Mesothelial cell of epicardium (in vitro differentiated cells): ENCODE data around the gene RASGRP1. TPM values are rescaled to one million over a fixed set of nuclear protein-coding genes. Genes with fewer than 3 reads are reported as not detected.
A peak's percentile ranks its signal among the peaks of the same experiment; 100 is the strongest.

Source experiments
- DNase-seq, 2 experiments: peaks; one replicate each; pipeline ENCODE4 v3.0.0; 2021; ENCODE audit warnings: low spot score in 2 of 2; ENCODE audit not compliant: unreplicated experiment in 2 of 2
- H3K27ac Mint-ChIP-seq: 2 replicates; pipeline ENCODE4 v1.8.0; 2021; ENCODE audit warnings: mixed read lengths
- H3K27me3 Mint-ChIP-seq: 2 replicates; pipeline ENCODE4 v1.8.0; 2021; ENCODE audit warnings: low read depth, mixed read lengths
- H3K36me3 Mint-ChIP-seq: 2 replicates; pipeline ENCODE4 v1.8.0; 2021; ENCODE audit warnings: mixed read lengths
- H3K4me1 Mint-ChIP-seq: 2 replicates; pipeline ENCODE4 v1.8.0; 2021; ENCODE audit warnings: mixed read lengths
- H3K4me3 Mint-ChIP-seq: 2 replicates; pipeline ENCODE4 v1.8.0; 2021; ENCODE audit warnings: mild to moderate bottlenecking, moderate library complexity, mixed read lengths
- H3K9me3 Mint-ChIP-seq: 2 replicates; pipeline ENCODE4 v1.8.0; 2021; ENCODE audit warnings: mixed read lengths
- total RNA-seq: library from RNA; stranded (reverse); gene quantifications from 3 replicates; pipeline ENCODE4 v1.2.1, GENCODE V29; 2021
- TF ChIP-seq, protein P1 (sequence below): fragments of 200-600 bp; sonication (generic); IDR thresholded peaks from one replicate; pipeline ENCODE4 v1.5.0; 2021; ENCODE audit warnings: antibody characterized with exemption; ENCODE audit not compliant: unreplicated experiment

RASGRP1 gene
- total RNA-seq, 1 donor from 2014 or later: 4.4 TPM

DNA sequence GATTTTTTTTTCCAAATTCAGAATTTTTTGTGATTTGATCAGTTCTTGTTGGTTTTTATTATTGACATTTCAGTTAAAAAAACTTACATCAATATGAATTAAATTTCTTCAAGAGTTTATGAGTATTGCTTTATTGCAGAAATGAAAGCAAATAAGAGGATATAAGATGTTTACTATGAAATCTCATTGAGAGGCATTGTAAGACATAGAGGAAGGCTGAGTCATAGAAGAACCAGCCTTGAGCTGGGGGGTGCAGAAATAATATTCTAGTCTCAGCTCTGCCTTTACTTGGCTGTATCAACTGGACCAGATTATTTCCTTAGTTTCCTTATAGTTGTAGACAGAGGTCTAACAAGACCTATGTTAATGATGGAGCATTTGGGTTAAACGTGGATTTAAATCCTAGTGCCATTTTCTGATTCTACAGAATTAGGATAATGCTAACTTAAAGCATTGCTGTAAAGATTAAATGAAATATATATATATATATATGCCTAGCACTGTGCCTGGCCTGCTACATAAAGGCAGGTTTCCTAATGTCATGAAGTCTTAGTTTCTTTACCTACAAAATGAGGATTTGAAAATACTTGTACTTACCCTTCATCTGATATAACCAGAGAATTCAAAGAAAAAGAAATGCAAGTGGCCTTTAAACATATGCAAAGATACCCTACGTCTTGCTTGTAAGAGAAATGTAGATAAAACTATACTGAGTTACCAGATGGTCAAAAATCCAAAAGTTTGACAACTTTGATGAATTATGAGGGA lies 103.4 kb downstream of the RASGRP1 start:
- DNase-seq: no peak
- Mint-ChIP-seq H3K27me3 (no peaks in the 10 kb centered on the region), H3K4me1 (no peaks in the 10 kb centered on the region), H3K9me3 (no peaks in the 10 kb centered on the region), H3K27ac (no peak overlapping the region), H3K36me3 (peaks cover 3% of the 10 kb centered on the region), H3K4me3 (no peak overlapping the region)
- TF ChIP-seq, protein P1, sequence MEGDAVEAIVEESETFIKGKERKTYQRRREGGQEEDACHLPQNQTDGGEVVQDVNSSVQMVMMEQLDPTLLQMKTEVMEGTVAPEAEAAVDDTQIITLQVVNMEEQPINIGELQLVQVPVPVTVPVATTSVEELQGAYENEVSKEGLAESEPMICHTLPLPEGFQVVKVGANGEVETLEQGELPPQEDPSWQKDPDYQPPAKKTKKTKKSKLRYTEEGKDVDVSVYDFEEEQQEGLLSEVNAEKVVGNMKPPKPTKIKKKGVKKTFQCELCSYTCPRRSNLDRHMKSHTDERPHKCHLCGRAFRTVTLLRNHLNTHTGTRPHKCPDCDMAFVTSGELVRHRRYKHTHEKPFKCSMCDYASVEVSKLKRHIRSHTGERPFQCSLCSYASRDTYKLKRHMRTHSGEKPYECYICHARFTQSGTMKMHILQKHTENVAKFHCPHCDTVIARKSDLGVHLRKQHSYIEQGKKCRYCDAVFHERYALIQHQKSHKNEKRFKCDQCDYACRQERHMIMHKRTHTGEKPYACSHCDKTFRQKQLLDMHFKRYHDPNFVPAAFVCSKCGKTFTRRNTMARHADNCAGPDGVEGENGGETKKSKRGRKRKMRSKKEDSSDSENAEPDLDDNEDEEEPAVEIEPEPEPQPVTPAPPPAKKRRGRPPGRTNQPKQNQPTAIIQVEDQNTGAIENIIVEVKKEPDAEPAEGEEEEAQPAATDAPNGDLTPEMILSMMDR: no peak

DNA sequence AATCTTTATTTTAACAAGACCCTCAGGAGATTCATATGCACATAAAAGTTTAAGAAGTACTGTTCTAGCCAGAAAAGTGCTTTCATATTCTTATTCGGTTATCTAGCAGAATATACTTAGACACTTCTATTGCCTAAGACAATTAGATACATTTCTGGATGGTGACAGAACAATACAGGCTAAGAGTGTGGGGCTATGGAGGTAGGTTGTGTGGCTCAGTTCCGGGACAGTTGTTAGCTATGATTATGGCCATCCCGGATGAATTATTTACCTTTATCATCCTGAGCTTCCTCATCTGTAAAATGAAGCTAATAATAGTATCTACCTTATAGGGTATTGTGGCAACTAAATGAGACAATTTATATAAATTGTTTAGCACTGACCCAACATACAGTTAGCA lies 104.1 kb downstream of the RASGRP1 start:
- H3K4me1 Mint-ChIP-seq: peaks cover 4% of the 10 kb centered on the region
- H3K4me3 Mint-ChIP-seq: no peak overlapping the region
- H3K27ac Mint-ChIP-seq: no peak overlapping the region
- peaks cover 3% of the 10 kb centered on the region for H3K36me3 Mint-ChIP-seq
- TF ChIP-seq, protein P1: no peak
- no peak for DNase-seq
- no peaks in the 10 kb centered on the region for H3K27me3 Mint-ChIP-seq
- no peaks in the 10 kb centered on the region for H3K9me3 Mint-ChIP-seq

DNA sequence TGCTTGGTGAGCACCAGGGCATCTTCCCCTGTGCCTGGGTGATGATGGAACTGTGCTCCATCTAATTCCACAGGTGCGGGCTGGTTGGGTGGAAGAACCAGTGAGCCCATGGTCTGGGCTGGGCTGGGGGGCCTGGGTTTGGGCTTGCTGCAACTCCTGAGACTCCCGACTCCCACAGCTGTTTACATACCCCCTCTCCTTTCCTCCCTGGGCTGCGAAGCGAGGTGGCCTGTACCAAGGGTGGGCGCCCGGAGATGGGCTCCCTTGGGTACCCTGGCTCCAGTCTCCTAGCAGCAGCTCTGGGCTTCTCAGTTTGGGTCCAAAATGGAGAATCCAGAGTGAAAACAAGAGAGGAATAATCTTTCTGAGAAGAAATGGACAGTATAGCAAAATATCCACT lies 105.1 kb downstream of the RASGRP1 start:
- Mint-ChIP-seq H3K9me3 (no peaks in the 10 kb centered on the region), H3K4me1 (peaks cover 11% of the 10 kb centered on the region), H3K27ac (no peak overlapping the region)

DNA sequence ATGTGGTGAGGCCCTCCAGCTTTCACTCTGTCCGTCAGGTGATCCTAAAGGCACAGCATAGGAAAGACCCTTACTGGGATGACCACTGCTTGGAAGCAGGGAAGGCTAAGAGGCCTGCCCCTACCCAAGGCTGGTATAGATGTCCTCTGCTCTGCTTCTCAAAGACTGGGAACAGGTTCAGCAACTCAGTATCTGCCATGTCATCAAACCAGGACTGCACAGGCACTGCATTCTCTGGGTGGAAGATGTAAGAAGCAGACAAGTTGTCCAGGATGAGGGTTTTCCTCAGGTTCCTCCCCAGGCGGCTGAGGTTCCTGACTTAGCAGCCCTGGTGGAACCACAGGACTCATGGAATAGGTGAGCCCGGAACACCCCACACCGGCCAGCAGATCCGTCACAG lies 106.0 kb downstream of the RASGRP1 start:
- Mint-ChIP-seq H3K27ac (no peak overlapping the region), H3K27me3 (no peaks in the 10 kb centered on the region), H3K9me3 (no peaks in the 10 kb centered on the region), H3K36me3 (peaks cover 3% of the 10 kb centered on the region), H3K4me3 (no peak overlapping the region), H3K4me1 (peaks cover 11% of the 10 kb centered on the region)
- DNase-seq: no peak
- TF ChIP-seq, protein P1: no peak

More for the DNA sequence above, 105.1 kb downstream of the RASGRP1 start:
- no peaks in the 10 kb centered on the region for H3K27me3 Mint-ChIP-seq
- TF ChIP-seq, protein P1: no peak
- no peak overlapping the region for H3K4me3 Mint-ChIP-seq
- no peak for DNase-seq
- H3K36me3 Mint-ChIP-seq: peaks cover 3% of the 10 kb centered on the region

DNA sequence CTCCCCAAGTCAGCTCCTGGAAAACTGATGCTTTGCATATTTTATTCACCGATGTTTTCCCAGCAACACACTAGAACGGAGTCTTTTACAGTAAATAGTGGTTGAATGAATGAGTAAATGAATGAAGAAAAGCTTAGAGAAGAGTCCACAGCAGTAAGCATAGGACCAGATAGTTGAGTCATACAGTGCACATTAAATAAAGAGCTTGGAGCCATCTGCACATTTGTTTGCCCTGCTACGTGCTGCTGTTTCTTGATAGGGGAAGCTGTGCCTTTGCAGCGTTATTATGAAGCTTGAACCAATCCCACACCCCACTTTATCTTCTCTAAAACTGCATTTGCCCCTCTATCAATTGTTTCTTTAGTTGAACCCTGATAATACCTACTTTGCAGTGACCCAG lies 109.5 kb downstream of the RASGRP1 start:
- peak overlapping the region; percentile 97 for H3K4me3 Mint-ChIP-seq
- peaks cover 11% of the 10 kb centered on the region for H3K4me1 Mint-ChIP-seq
- TF ChIP-seq, protein P1: no peak
- peaks cover 11% of the 10 kb centered on the region for H3K27me3 Mint-ChIP-seq
- DNase-seq: no peak
- H3K9me3 Mint-ChIP-seq: no peaks in the 10 kb centered on the region
- H3K36me3 Mint-ChIP-seq: peaks cover 3% of the 10 kb centered on the region
- peak overlapping the region; percentile 99 for H3K27ac Mint-ChIP-seq
